GM20000 (cell line): ENCODE measurements around the gene CMPK1.
"Not testable (repeated sequence)": the region's sequence is repeated elsewhere in the genome, so short reads cannot be mapped to it uniquely, and the experiment has no call there.

Experiments
- DNase-seq: peaks from one replicate; pipeline ENCODE4 v3.0.0; 2012; ENCODE audit warnings: low spot score
- CTCF ChIP-seq: IDR thresholded peaks from 2 replicates; pipeline ENCODE4 v1.5.1; 2012; ENCODE audit warnings: mild to moderate bottlenecking, control low read depth; ENCODE audit errors: extremely low read depth, missing control alignments

Gene CMPK1

DNA sequence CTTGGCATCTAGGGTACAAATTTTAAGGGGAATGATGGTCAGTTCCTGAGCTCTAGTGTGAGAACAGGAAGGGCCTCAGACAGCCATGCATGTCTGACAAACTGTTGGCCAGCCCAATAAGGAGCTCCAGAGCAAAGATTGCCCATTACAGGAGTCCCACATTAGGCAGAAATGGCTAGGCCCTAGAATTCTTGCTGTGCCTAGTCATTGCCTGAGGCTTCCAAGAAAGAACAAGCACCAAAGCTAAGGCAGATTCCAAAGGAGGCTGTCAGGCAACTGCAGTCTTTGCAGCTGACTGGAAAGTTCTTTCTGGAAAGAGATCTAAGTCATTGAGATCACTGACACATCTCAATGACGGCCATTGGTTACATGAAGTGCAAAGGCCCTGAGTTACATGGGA, 15.7 kb upstream of the CMPK1 start:
- TF ChIP-seq CTCF, result no peak
- no peak for DNase-seq

- DNase-seq, result not testable (repeated sequence)
These were observed 13.6 kb upstream of the CMPK1 start for GRCh38 chr1:47319968-47320367.

GRCh38 chr1:47323599-47324031, 10.0 kb upstream of the CMPK1 start:
- DNase-seq, result no peak

GRCh38 chr1:47324682-47325081, 8.9 kb upstream of the CMPK1 start:
- no peak for TF ChIP-seq CTCF
- no peak for DNase-seq

More at GRCh38 chr1:47323599-47324031, 10.0 kb upstream of the CMPK1 start:
- no peak for TF ChIP-seq CTCF

DNA sequence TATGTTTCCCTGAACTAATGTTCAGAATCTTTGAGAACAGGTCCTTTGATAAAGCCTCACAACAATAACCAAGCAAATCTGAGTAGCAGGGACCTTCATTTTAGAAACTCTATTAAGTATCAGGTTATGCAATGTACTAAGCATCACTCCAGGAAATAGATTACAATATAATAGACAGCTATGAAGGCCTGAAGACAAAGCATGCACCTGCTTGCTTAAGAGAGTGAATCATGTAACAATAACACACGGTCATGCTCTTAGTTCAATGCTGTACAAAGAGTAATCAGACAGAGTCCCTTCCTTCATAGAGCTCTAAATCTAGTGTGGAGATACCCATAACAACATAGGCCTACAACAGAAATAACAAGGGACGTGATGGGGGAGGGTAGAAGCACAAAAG, 8.1 kb upstream of the CMPK1 start:
- TF ChIP-seq CTCF, result no peak
- DNase-seq, result no peak

GRCh38 chr1:47326271-47326670, 7.3 kb upstream of the CMPK1 start:
- no peak for DNase-seq
- no peak for TF ChIP-seq CTCF

GRCh38 chr1:47328992-47329391, 4.6 kb upstream of the CMPK1 start:
- no peak for TF ChIP-seq CTCF
- no peak for DNase-seq

DNA sequence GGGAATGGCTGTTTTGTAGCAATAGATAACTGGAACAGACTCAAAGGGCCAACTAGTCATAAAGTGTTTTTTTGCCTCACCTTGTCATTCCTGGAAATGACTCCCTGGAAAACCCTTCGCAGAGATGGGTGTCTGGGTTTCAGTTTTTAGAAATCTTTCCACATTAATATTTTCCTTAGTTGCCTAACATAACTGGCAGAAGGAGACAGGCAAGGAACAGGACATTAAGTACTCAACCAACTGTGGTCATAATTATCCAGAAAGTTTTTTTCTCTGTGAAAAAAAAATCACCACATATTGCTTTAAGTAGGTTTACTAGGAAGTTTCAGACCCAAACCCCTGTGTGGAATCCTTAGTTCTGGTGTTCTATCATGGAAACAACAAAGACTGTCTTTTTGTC, 3.4 kb upstream of the CMPK1 start:
- DNase-seq, result no peak
- no peak for TF ChIP-seq CTCF
